ENCODE measurements around the gene ATP10A.

The ATP10A gene

DNA sequence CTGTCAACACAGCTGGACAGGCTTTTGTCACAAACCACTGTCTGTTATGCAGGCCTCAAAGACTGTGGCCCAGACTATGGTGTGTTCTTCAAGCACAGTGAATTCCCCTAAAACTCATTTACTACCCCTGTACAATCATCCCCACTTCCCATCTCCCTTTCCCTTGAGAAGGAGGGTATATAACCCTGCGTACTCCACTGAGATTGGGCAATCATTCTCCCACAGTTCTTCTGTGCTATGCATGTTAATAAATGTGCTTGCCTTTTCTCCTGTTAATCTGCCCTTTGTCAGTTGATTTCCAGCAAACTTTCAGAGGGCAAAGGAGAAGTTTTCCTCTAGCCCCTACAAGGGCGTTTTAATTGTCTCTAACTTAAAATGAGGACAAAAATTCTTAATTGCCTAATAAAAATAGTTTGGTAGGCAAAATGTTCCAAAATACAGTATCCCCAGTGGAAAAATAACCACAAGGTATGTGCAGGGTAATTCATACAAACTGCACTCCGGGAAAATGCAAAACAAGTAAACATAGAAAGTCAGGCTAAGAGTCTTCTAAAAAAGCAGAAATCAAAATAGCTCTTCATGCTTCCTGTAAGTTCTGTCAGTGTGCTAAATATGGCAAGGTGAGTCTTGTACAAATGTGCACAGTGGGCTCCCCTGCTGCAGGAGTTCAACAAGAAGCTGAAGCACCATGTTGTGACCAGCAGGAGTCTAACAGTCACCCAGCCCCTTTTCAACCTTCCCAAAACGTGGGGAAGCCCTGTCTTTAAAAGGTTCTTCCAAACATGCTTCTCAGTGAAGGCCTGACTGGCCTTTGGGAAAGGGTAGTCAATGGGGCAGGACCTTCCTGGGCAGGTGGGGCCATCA is 10.2 kb downstream of the ATP10A start:
- no peak for DNase-seq

DNA sequence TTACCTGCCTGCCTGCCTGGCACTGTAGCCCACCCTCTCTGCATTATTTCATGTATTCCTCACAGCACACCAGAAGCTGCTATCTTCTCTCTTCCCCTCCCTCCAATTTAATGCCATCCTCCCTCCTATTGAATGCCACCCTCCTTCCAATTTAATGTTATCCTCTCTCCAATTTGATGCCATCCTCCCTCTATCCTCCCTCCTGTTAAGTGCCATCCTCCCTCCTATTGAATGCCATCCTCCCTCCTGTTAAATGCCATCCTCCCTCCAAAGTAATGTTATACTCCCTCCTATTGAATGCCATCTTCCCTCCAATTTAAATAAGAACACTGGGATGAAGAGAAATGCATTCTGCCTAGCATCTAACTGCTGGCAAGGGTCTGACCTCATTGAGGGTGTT is 11.1 kb downstream of the ATP10A start:
- DNase-seq = no peak

DNA sequence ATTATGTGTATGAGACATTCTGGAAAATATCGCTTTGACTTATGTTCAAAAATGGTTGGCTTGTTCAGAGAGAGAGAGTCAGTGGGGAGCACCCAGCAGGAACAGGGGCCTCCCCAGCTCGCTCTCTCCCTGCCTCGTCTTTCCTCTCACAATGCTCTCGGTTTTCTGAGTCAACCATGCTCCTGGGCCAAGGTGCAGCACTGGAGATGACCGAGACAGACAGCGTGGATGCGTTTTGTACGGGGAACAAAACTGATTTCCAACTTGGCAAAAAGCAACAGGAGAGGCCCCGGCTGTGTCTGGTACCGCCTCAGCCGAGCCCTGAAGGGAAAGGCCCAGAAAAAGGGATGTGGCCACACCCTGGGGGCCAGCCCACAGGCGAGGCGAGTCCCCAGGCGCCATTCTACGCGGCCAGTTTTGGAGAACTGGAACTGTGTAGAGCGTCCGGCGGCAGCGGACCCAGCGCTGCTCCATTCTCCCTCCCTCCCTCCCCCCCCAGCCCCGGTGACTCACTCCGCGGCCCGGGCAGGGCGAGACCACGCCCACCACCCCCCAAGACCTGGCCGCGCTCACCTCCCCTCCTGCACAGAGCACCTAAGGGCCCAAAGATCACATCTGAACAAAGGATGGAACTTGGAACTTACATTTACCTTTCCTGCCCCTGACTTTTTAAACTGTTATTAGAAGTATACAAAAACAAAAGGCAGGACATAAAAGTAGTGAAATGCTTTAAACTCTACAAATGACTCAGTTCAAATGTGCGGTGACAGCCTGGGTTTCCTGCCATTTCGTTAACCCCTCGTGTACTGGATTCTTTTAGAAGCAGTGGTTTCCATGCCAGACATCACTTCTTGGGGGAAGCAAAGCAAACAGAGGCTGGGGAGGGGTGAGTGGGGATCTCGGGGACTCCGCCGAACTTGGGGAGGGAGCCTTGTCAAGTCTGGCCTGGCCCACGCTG is 12.7 kb downstream of the ATP10A start:
- DNase-seq = peak; percentile 73

DNA sequence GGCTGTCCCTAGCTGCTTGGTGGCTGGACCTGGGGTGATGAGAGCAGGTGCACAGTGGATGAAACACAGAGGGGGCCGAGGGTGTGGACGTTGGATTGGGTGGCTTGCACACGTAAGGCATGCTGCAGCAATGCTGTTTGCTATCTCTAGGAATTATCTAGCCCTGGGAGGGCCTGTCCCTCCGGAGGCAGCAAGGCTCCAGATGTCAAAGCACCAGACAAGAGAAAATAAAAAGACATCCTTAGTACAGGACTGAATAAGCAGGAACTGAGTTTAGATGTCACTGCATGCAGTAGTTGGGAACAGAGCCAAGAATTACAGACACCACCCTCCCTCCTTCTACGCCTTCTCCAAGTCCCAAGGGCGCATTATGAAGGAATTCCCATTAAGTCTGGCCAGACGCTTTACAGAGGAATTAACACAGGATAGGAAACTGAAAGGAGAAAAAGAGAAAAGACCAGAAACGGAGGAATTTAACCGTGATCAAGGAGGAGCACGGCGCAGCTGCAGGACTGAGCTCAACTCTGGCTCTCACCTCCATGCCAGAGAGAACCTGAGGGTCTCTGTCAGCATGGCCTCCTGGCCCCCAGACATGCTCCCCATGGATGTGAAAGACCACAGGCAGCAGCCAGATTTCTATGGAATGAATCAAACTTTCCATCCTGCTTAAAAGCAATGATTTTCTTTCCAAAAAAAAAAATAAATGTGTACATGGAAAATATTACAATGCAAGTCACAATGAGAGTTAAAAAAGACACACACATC is 13.8 kb downstream of the ATP10A start:
- DNase-seq = peak; percentile 22

DNA sequence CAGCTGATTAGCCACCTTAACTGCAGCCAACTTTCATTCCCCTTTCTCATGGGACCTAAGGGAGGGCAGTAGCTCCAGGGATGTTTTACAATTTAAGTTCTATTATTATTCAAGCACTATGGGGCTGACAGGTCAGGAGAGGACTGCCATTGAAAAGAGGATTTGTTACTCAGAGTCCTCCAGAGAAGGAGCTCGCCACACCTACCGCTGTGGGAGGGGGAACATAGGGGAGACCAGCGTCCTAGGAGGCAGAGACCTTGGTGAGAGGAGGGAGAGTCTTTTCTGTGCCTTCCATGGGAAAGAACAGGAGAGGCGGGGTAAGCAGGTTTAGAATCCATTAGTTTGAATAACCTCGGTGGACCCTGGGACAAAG is 14.4 kb downstream of the ATP10A start:
- no peak for DNase-seq

DNA sequence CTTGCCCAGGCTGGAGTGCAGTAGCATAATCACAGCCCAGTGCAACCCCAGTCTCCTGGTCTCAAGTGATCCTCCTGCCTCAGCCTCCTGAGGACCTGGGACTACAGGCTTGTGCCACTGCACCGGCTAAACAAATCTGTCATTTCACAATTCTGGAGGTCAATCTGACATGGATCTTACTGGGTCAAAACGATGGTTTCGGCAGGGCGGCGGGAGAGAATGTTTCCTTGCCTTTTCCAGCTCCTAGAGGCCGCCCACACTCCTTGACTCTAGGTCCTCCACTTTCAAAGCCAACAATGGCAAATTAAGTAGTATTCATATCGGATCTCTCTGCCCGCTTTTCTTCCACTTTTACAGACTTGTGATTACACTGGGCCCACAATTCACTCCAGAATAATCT is 14.8 kb downstream of the ATP10A start:
- DNase-seq = no peak

DNA sequence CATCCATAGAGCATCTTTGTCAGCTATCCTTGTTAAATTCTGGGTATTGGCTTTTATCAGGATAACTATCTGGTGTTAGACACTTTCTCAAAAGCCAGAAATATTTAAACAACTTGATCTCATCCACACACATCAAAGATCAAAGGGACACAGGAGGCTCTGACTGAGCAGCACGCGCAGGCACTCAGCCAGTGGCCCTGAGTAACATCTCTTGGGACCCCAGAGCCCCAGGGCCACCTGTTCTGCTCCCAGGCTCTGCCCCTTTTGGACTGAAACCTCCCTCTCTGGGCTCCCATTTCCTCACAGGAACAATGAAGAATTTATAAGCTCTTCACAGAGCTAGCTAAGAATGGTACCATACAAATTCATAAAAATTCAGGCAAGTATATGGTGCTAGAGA is 16.1 kb downstream of the ATP10A start:
- no peak for DNase-seq

DNA sequence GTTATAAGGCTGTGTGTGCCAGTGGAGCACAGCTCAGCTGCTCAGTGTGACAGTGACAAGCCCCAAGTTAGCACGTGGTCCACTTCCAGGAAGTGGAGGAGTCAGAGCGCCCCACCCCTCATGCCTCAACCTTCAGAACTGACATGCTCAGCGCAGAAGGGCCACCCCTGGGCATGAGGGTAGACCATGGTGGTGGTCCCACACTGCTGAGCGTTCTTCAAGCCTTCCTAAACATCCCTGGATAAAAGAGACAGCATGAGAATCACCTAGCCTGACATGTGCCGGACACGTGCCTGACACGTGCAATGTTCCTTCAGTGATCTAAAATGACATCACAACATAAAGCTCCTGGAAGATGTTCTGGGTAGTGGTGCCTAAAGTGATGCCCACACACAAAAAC is 16.8 kb downstream of the ATP10A start:
- DNase-seq = peak; percentile 69

DNA sequence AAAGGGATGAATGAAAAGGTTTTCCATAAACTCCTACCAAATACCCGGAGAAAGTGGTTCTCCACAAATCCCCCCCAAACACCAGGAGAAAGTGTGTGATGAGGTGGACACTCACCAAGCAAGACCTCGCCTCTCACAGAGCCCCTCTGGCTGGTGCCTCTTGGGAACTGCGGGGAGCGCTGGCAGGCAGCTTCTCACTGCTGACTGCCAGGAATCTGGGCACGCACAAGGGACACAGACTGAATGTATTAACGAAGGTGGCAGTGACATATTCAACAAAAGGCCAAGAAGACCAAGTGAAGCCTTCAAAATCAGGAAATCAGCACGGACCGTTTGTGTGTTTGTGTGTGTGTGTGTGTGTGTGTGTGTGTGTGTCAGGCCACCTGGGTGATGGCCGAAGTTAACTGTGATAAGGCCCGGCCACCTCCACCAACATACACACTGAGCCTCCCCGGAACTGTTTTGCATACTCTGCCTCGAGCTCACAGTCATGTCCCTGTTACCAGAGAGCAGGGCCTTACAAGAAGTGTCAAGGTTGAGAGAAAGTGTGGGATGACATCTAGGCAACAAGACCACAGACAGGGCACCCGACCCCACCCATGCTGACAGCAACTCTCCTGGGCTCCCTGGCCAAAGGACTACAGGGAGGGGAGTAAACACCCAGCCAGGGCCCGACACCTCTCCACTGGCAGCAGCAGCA is 18.0 kb downstream of the ATP10A start:
- no peak for DNase-seq

DNA sequence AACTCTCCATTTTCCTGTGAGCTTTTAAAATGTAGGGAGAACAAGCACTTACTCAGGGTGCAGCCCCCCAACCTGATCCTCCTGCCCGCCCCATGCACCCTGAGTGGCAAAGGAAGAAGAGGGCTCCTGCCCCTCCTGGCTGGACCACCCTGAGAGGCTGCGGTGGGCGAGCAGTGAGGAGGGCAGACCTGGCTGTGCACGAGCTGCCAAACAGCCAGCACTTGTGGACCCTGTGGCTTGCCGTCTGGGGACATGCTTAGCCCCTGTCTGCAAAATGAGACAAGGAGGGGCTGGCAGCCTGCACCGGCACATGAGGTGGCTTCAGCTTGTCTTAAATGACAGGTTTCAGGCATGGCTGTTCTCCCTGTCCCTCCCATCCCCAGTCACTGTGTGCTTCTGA is 18.6 kb downstream of the ATP10A start:
- DNase-seq = no peak

DNA sequence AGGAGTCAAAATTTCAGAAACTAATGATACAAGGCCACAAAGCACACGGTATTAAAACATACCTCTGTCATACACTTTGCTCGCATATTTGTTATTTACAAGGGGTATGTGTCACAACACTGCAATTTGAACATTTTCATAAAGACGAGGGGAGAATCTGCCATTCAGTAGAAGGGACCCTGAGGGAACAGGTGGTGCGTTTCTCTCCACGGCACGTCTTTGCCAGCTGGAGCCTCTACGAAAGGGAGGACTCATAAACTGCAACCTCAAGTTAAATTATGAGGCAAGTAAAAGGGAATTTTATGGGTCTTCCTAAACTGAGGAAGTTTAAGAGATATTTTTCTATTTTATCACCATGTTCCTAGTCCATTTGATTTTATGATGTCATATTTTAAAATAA is 19.1 kb downstream of the ATP10A start:
- no peak for DNase-seq

DNA sequence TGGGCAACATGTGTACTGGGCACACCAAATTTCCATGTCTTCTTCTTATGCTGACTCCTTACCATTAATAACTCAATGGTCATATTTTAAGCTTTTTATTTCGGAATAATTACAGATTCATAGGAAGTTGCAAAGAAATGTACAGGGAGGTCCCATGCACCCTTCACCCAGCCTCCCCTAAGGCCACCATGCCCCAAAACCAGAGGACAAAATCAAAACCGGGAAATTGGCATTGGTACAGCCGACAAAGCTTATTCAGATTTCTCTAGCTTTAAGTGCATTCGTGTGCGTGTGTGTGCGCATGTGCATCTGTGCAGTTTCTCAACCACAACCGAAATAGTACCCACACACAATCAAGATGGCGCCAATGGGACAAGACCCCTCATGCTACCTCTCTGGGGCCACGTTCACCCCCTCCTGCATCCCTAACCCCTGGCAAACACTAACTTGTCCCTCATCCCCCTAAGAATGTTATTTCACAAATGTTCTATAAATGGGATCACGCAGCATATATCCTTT is 23.4 kb downstream of the ATP10A start:
- DNase-seq = no peak

DNA sequence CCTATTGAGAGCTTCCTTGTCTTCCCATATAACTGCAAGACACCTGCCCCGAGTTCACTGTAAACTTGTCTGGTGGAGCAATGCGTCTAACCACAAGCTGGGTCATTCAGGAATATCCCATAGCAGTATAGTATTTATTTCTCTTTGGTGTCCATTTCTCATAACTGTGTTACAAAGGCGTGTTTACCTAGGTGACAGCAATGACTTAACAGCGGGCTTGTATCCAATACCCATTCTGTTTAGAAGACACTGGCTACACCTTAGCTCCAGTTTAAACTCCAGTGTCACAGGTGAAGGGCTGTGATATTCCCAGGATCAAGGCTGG is 24.3 kb downstream of the ATP10A start:
- no peak for DNase-seq

DNA sequence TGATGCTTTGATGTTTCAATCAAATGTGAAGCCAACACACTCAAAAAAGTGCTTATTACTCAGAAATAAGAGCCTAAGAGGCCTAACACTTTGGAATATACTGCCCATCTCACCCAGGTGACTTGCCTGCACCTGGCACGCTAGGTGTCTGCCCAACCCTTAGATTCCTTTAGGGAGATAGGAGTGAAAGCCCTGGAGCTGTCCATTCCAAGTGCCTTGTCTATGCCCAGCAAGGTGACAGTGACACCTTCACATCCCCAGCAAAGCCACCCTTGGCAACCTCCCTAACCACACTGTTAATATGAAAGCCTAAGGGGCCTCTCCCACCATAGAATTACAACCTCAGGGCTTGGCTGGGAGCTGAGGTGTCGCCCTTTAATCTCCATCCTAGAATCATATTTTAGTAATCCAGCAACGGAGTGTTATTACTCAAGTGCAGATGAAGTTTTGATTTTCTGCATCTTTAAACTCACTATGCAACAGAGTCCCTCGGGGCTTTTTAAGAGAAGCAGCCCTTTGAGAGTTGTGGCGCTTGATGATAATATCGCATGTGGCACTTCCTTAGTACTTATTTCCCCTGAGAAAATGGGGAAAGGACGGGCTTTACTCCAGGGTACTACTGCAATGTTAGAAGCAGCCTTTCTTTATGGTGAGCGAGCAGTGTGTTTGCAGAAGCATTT is 24.8 kb downstream of the ATP10A start:
- no peak for DNase-seq

DNA sequence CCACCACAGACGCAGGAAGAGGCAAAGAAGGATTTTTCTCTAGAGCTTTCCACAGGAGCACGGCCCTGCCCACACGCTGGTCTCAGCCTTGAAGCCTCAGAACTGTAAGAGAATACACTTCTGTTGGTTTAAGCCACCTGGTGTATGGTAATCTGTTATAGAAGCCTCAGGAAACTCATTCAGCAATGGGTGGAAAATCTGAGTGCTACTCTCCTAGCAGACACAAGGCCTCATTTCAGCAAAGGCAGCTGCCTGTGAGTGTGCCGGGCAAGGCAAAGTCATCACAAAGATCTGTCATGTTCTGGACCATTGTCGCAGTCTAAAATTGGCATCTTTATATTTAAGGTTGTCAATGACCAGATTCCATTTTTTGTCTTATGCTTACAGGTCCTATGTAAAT is 31.0 kb downstream of the ATP10A start:
- DNase-seq = no peak

DNA sequence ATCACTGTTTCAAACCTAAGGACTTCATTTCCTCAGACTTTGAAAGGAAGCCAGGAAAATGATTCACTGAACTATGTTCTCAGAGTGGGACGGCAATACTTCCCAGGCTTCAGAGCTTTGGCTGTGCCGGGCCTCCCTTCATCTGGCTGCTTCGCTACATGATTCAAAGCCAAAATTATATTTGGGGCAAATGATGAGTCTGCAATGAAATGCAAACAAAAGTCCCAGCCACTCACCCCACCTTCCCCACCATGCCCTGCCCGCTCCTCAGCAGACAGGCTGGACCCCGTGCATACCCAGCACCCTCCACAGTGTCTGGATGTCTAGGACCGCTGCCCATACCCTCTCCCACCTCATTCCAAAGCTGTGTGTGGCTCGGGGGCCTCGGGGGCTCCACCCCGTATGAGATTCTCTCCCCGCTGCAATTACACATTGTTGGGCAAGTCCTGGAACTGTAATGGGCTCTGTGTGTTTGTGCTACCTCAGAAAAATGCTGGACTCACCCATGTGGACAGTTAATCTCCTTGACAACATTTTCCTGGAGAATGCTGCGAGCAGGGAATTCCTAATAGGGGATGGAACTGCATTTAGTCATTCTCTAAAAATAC is 32.2 kb downstream of the ATP10A start:
- DNase-seq = no peak

DNA sequence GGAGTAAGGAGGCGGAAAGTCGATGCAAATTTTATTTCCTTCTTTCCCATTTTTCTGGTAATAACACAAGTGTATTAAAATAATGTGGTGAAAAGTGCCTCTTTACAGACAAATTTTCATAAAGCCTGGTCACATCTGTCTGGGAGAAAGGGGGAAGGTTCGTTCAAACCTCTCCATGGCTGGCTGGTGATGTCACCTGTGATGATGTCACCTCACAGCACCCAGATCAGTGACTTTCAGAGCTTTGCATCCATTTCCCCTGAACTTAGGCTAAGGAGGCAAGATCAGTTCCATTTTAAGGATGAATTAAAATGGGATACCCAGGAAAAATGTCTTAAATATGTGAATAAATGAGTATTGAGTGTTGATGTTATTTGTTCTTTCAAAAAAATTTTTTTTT is 34.1 kb downstream of the ATP10A start:
- DNase-seq = no peak

DNA sequence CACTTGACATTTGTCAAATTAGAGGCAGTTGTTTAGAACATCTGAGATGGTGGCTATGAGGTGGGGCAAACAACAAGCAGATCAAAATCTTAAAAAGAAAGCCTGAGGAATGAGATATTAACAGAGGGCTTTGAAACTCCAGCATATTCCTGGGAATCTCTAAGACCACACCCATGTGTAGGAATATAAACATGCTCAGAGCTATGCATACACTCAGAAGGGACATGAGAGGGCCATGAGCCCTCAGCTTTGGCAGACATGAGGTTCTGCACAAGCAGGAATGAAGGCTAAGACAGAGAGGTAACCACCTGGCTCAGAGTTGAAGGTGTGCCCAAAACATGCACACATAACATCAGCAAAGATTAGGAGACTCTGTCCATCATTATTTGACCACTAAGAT is 37.9 kb downstream of the ATP10A start:
- no peak for DNase-seq

DNA sequence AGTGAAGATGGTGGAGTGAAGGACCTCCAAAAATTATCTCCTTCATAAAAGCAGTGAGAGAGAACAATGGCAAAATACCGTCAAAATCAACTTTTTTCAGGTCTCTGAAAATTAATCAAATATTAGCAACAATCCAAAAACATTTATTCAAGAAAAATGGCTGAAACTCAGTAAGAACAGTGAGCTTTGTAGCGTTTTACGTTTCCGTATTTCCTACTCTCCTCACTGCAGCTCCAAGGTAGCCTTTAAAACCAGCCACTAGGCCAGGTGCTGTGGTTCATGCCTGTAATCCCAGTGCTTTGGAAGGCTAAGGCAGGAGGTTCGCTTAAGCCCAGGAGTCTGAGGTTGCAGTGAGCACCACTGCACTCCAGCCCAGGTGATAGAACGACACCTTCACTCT is 38.5 kb downstream of the ATP10A start:
- no peak for DNase-seq

DNA sequence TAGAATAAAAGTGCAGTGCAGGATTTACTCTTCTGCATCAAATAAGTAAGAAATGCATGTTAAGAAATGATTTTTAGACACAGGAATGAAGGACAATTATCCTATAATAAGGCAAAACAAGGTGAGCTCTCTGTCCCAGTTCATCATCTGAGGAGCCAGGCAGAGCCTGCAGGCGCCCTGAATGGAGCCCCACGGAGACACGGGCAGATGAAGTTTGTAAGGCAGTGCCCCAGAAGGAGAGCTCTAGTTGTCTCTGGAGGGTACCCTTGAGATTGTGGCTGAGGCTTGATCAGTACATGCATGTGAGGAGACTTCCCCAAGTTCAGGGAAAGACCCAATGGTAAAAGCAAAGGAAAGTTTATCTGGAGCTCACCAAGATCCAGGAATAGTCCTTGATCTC is 50.3 kb downstream of the ATP10A start:
- no peak for DNase-seq

DNA sequence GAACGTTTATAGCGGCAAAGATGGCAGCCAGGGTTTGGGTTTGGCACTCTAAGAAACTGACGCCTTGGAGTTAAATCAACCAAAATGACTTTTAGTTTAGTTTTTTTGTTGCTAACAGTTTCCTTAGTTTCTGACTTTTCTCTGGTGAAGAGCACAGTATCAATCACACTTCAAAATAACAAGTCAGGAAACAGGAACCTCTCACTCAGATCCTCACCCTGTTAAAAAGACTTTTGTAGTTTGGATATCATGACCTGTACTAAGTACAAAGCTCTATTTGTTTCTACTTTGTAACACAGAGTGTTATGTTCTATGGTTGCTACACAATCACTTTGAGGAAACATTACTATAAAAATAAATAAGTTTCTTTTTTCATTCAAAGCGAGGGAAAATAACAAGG is 51.1 kb downstream of the ATP10A start:
- no peak for DNase-seq

DNA sequence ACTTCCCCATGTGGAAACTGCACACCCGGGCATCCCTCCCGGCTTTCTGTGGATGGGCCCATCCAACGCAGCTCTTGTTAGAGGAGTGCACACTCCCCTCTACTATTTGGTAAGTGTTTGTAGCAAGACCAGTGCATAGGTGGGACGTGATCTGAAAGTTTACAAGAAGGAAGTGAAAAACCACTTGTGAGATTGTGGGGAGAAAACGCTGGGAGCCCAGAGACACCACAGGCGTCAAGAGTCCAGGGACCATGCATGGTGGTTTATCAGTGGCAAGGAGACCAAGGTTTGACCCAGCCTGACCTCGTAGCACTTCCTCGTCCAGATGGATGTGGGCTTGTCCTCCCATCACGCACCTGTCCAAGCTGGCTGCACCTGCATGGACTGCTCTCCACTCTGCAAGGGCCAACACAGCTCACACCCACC is 51.6 kb downstream of the ATP10A start:
- no peak for DNase-seq

Data from activated naive CD4-positive, alpha-beta T cell treated with Interleukin-2 at 50 U/mL for 16 hours (primary cell).